GM12891 (cell line): ENCODE data around the gene GRAMD2B.

ENCODE experiments used
- PAX5 ChIP-seq: IDR thresholded peaks from 2 replicates; pipeline ENCODE4 v1.6.1; 2011; ENCODE audit warnings: low read length, moderate library complexity, mild to moderate bottlenecking; ENCODE audit not compliant: insufficient read depth, severe bottlenecking
- POLR2A ChIP-seq: IDR thresholded peaks from 2 replicates; pipeline ENCODE4 v1.6.1; 2011; ENCODE audit warnings: low read depth, low read length, control low read depth
- POLR2AphosphoS5 ChIP-seq: IDR thresholded peaks from 2 replicates; pipeline ENCODE4 v1.6.1; 2011; ENCODE audit warnings: low read depth, low read length, control low read depth
- POU2F2 ChIP-seq: IDR thresholded peaks from 2 replicates; pipeline ENCODE4 v1.6.1; 2011; ENCODE audit warnings: low read depth, mild to moderate bottlenecking, control low read depth, low read length, moderate library complexity
- SPI1 ChIP-seq: IDR thresholded peaks from 2 replicates; pipeline ENCODE4 v1.6.1; 2011; ENCODE audit warnings: low read depth, low read length, control low read depth
- TAF1 ChIP-seq: IDR thresholded peaks from 2 replicates; pipeline ENCODE4 v1.6.1; 2011; ENCODE audit warnings: low read depth, low read length, control low read depth

GRCh38 chr5:126499853-126500342 lies 76.7 kb downstream of the GRAMD2B start:
- TF ChIP-seq POLR2A (no peak), POU2F2 (no peak), POLR2AphosphoS5 (no peak), TAF1 (no peak), SPI1 (no peak), PAX5 (no peak)
